ENCODE measurements around the gene PDYN.
"Not testable (repeated sequence)": the region's sequence is repeated elsewhere in the genome, so short reads cannot be mapped to it uniquely, and the experiment has no call there.

PDYN gene

GRCh38 chr20:1993986-1994385, at the start of gene PDYN:
Gene PDYN (minus strand): TSS chr20:1994058. CDS start chr20:1983084, 10,974 bp downstream.
- no peak for DNase-seq

GRCh38 chr20:2042400-2042799, 48.5 kb upstream of the PDYN start:
- no peak for DNase-seq

GRCh38 chr20:2038161-2038560, 44.3 kb upstream of the PDYN start:
- no peak for DNase-seq

- DNase-seq: no peak
Measured at GRCh38 chr20:2037296-2037914, 43.5 kb upstream of the PDYN start.

- DNase-seq: not testable (repeated sequence)
Measured at GRCh38 chr20:2036357-2036756, 42.5 kb upstream of the PDYN start.

- DNase-seq: no peak
Measured at GRCh38 chr20:2032168-2032567, 38.3 kb upstream of the PDYN start.

- no peak for DNase-seq
Measured at GRCh38 chr20:2026514-2026913, 32.7 kb upstream of the PDYN start.

- DNase-seq: no peak
Measured at GRCh38 chr20:2026004-2026403, 32.1 kb upstream of the PDYN start.

GRCh38 chr20:2023151-2023550, 29.3 kb upstream of the PDYN start:
- no peak for DNase-seq

- DNase-seq: no peak
Measured at GRCh38 chr20:2022163-2022562, 28.3 kb upstream of the PDYN start.

- no peak for DNase-seq
Measured at GRCh38 chr20:2010533-2010932, 16.7 kb upstream of the PDYN start.

GRCh38 chr20:2006452-2007361, 12.8 kb upstream of the PDYN start:
- peak; percentile 5 for DNase-seq

GRCh38 chr20:2005831-2006426, 12.1 kb upstream of the PDYN start:
- peak; percentile 31 to 49 for DNase-seq

- DNase-seq: no peak
Measured at GRCh38 chr20:2005359-2005758, 11.5 kb upstream of the PDYN start.

GRCh38 chr20:2004171-2004570, 10.3 kb upstream of the PDYN start:
- DNase-seq: no peak

- DNase-seq: no peak
Measured at GRCh38 chr20:2002365-2002764, 8.5 kb upstream of the PDYN start.

- no peak for DNase-seq
Measured at GRCh38 chr20:2001119-2001518, 7.3 kb upstream of the PDYN start.

GRCh38 chr20:2000285-2000684, 6.4 kb upstream of the PDYN start:
- DNase-seq: no peak

GRCh38 chr20:1998715-1999114, 4.9 kb upstream of the PDYN start:
- no peak for DNase-seq

- no peak for DNase-seq
Measured at GRCh38 chr20:1998193-1998520, 4.3 kb upstream of the PDYN start.

- DNase-seq: no peak
Measured at GRCh38 chr20:1997483-1998192, 3.8 kb upstream of the PDYN start.

- DNase-seq: no peak
Measured at GRCh38 chr20:1995531-1996310, 1.9 kb upstream of the PDYN start.

- DNase-seq: no peak
Measured at GRCh38 chr20:1994627-1995026, 769 bp upstream of the PDYN start.
